Measurements from ENCODE around the gene AQP10.
A peak's percentile ranks its signal among the peaks of the same experiment; 100 is the strongest.
"Not testable (repeated sequence)": the region's sequence is repeated elsewhere in the genome, so short reads cannot be mapped to it uniquely, and the experiment has no call there.

The AQP10 gene

GRCh38 chr1:154320882-154321608, at the start of gene AQP10:
AQP10 (plus strand) TSS chr1:154321093; CDS start chr1:154321156, 63 bp downstream.
- no peak for DNase-seq

- DNase-seq: peak; percentile 98
Observed at GRCh38 chr1:154272217-154272998, 48.5 kb upstream of the AQP10 start, which contains the start of gene HAX1. HAX1 (plus strand) TSS chr1:154272629; CDS start chr1:154272724, 95 bp downstream.

DNA sequence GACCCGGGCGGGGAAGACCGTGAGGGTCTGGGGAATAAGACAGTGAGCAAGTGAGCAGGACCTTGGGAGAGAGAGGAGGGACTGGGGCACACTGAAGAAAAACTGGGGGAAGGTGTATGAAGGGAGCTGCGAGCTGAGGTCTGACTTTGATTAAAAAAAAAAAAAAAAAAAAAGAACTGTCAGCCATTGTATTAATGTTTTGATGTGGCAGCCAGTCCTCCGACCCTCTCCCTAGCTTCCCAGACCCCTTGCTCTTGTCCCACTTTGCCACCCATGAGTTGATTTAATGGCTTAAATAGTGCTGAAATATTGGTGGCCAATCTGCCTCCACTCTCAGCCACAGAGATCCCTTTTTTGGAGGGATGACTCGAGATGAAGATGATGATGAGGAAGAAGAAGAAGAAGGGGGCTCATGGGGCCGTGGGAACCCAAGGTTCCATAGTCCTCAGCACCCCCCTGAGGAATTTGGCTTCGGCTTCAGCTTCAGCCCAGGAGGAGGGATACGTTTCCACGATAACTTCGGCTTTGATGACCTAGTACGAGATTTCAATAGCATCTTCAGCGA, 47.8 kb upstream of the AQP10 start:
- no peak for DNase-seq

- peak; percentile 47 for DNase-seq
Observed at GRCh38 chr1:154276797-154277196, 44.1 kb upstream of the AQP10 start.

- not testable (repeated sequence) for DNase-seq
Observed at GRCh38 chr1:154287591-154287990, 33.3 kb upstream of the AQP10 start.

GRCh38 chr1:154288661-154289060, 32.2 kb upstream of the AQP10 start:
- no peak for DNase-seq

DNA sequence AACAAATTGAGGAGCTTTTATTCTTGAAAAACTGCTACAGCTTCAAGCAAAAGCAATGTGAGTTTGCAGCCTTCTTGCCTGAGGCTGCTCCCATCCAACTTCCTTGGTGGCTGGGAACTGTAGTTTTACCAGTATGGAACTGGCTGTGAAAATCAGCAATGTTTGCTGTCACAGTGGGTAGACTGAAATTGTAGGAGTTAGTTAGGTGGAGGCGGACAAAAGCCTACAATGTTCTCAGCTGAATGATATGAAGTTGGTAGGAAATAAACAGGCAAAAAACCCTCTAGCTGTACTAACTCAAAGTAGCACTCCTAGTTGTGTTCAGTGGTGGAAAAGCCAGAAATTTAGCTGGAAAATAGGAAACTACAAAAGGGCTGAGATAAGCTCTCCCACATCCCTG, 30.0 kb upstream of the AQP10 start:
- DNase-seq: no peak

DNA sequence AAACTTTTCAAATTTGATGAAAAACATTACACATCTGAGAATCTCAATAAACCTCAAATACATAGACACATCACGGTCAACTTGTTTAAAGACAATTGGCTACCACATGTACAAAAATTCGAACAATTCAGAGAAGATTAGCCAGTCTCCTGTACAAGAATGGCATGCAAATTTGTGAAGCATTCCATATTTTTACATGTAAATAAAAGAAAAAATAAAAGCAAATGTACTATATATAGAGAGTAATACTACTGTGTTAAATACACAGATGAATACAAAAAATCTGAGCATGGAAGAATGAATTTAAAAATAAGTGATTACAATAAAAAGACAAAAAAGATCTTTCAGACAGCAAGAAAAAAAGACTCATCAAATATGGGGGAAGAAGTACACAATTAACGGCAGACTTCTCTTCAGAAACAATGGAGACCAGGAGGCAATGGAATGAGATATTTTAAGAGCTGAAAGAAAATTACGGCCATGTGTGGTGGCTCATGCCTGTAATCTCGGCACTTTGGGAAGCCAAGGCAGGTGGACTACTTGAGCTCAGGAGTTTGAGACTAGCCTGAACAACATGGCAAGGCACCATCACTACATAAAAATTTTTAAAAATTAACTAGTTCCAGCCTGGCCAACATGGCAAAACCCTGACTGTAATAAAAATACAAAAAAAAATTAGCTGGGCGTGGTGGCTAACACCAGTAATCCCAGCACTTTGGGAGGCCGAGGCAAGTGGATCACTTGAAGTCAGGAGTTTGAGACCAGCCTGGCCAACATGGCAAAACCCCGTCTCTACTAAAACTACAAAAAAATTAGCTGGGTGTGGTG, 25.3 kb upstream of the AQP10 start:
- DNase-seq: no peak

DNA sequence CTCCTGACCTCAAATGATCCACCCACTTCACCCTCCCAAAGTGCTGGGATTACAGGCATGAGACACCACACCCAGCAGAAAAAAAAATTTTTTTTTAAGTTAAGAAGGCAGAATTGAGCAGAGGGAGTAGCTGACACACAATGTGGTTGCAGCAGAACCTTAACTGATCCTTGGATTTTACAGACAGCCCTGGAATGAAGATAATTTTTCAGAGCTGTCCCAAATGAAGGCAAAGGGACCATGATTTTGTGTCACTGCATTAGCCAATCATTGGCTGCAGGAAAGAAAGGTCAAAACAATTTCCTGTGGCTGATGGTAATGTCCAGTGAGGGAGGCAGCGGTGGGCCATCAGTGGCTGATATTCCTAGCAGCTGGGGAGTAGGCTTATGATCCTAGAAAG, 19.3 kb upstream of the AQP10 start:
- DNase-seq: no peak

GRCh38 chr1:154304664-154305337, 16.1 kb upstream of the AQP10 start:
- peak; percentile 64 for DNase-seq

GRCh38 chr1:154306151-154306550, 14.7 kb upstream of the AQP10 start:
- DNase-seq: no peak

DNA sequence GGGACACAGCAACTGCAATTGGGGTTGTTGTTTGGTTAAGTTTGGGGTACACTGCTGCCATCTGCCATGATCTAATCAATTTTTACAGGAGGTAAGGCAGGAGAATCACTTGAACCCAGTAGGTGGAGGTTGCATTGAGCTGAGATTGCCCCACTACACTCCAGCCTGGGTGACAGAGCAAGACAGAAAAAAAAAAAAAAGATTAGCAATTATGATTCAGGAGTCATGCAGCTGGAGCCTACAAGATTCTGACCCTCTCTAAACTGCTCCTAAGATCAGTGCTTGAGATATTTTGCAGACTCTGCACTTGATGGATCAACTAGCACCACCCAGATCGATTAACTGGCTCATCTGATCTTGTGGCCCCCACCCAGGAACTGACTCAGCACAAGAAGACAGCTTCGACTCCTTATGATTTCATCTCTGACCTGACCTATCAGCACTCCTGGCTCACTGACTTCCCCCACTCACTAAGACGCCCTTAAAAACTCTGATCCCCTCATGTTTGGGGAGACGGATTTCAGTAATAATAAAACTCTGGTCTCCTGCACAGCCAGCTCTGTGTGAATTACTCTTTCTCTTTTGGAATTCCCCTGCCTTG, 13.1 kb upstream of the AQP10 start:
- DNase-seq: not testable (repeated sequence)

- not testable (repeated sequence) for DNase-seq
Observed at GRCh38 chr1:154309136-154309535, 11.8 kb upstream of the AQP10 start.

DNA sequence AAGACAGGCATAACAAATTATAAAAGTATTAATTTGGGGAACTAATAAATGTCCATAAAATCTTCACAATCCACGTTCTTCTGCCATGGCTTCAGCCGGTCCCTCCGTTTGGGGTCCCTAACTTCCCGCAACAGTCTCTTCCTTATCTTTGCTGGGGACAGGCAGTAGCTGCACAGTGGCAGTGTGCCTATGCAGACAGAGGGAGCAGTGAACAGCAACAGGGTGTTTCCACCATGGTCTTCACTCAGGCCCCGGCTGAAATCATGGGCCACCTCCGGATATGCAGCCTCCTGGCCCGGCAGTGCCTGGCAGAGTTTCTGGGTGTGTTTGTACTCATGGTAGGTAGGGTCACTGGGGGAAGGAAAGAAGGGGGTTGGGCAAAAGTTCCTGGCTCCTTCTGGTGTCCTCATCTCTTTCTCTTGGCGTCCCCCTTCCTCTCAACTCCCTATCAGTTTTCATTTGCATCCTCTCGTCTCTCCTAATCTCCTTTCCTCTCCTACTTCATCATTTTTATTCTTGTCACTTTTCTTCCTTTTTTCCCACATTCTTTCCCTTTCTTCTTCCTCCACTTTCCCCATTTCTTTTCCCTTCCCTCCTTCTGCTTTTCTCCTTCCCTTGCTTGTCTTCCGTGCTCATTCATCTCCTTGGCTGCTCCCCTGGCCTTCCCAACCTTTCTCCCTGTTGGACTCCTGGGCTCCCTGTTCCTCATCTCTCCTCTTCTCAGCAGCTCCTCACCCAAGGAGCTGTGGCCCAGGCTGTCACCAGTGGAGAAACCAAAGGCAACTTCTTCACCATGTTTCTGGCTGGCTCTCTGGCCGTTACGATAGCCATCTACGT, 8.4 kb upstream of the AQP10 start:
- not testable (repeated sequence) for DNase-seq

GRCh38 chr1:154313066-154313356, 7.9 kb upstream of the AQP10 start:
- no peak for DNase-seq

GRCh38 chr1:154314226-154314625, 6.7 kb upstream of the AQP10 start:
- DNase-seq: not testable (repeated sequence)

DNA sequence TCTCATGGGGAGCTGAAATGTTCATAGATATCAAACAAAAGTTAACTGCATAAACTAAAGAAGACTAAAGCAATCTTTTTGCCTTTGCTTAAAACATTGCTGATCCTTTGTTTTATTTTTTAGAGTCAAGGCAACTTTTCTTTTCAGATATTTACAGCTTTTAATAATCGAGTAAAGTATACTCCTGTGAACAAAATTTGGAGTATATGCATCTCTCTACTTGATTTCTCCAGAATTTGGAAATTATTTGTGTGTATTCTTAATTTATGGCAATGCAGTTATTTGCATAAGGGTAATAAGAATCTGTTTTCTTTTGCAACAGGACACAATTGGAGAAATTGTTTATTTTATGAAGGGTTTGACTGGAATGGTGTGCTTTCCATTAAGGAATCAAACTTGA, 4.2 kb upstream of the AQP10 start:
- DNase-seq: no peak

DNA sequence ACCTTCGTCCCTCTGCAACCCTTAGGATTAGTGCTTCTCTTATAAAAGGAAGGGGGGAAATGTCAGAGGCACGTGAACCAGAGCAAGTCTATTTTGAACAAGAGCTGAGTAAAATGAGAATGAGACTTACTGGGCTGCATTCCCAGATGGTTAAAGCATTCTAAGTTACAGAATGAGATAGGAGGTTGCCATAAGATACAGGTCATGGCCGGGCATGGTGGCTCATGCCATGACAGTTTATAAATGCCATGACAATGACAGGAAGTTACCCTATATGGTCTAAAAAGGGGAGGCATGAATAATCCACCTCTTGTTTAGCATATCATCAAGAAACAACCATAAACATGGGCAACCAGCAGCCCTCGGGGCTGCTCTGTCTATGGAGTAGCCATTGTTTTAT, 2.5 kb upstream of the AQP10 start:
- DNase-seq: no peak

DNA sequence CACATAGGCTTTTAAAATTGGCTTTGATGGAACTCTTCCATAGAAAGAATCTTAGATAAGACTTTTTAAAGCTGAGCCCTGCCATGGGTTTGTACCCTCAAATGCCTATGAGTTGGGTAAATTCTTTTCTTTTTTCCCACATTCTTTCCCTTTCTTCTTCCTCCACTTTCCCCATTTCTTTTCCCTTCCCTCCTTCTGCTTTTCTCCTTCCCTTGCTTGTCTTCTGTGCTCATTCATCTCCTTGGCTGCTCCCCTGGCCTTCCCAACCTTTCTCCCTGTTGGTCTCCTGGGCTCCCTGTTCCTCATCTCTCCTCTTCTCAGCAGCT, 679 bp downstream of the AQP10 start:
- DNase-seq: not testable (repeated sequence)

- no peak for DNase-seq
Observed at GRCh38 chr1:154323493-154323892, 2.6 kb downstream of the AQP10 start.

GRCh38 chr1:154324241-154324640, 3.3 kb downstream of the AQP10 start:
- DNase-seq: no peak

Measured in stimulated activated CD4-positive, alpha-beta T cell treated with anti-CD3 and anti-CD28 coated beads, Interleukin-15, amount 100 ng/mL, for 24 hours (primary cell).